Thymus (tissue), 11 donors: ENCODE data around the gene CHST11. TPM values are rescaled to one million over a fixed set of nuclear protein-coding genes. Genes with fewer than 3 reads are reported as not detected.
"Not testable (repeated sequence)": the region's sequence is repeated elsewhere in the genome, so short reads cannot be mapped to it uniquely, and the experiment has no call there.

Source experiments
- DNase-seq, 9 donors: peaks; one replicate each; pipeline ENCODE4 v3.0.0-alpha.2; 2013; ENCODE audit warnings: low spot score in 9 of 9, low read depth in 6 of 9, missing footprints in 1 of 9
- H3K27ac ChIP-seq, 2 donors: one replicate each; pipeline ENCODE4 v1.5.1; 2013; ENCODE audit warnings: control low read depth in 1 of 2, low read depth in 1 of 2, low read length in 1 of 2, mild to moderate bottlenecking in 1 of 2, moderate library complexity in 1 of 2
- H3K27me3 ChIP-seq, 2 donors: one replicate each; pipeline ENCODE4 v1.5.1; 2013; ENCODE audit warnings: low read length in 1 of 2; ENCODE audit not compliant: control insufficient read depth in 2 of 2, insufficient read depth in 1 of 2
- H3K36me3 ChIP-seq, 2 donors: one replicate each; pipeline ENCODE4 v1.5.1; 2013; ENCODE audit warnings: low read length in 1 of 2, mild to moderate bottlenecking in 1 of 2, moderate library complexity in 1 of 2; ENCODE audit not compliant: control insufficient read depth in 2 of 2, insufficient read depth in 2 of 2
- H3K4me1 ChIP-seq, 2 donors: one replicate each; pipeline ENCODE4 v1.5.1; 2013; ENCODE audit warnings: low read length in 2 of 2; ENCODE audit not compliant: control insufficient read depth in 2 of 2, insufficient read depth in 2 of 2
- H3K4me3 ChIP-seq, 2 donors: one replicate each; pipeline ENCODE4 v1.5.1; 2013; ENCODE audit warnings: low read length in 2 of 2, control low read depth in 1 of 2, mild to moderate bottlenecking in 1 of 2
- H3K9me3 ChIP-seq, 2 donors: one replicate each; pipeline ENCODE4 v1.5.1; 2013; ENCODE audit warnings: low read length in 1 of 2, mild to moderate bottlenecking in 1 of 2; ENCODE audit not compliant: control insufficient read depth in 2 of 2, insufficient read depth in 1 of 2
- whole genome bisulfite sequencing: extraction: QIAGEN DNeasy Blood & Tissue Kit; methylation state at CpG from one replicate; pipeline ENCODE4 v1.1.7; 2013; 5-methylcytosine and 5-hydroxymethylcytosine counted together
- polyA plus RNA-seq: library from polyadenylated mRNA; stranded (reverse); fragments of 200-250 nt; gene quantifications from one replicate; pipeline ENCODE4 v1.2.3, GENCODE V29; 2013
- total RNA-seq: library from RNA; stranded (reverse); fragments of 120-200 nt; gene quantifications from one replicate; pipeline ENCODE4 v1.2.4, GENCODE V29; 2013
- donor health status: healthy.

Gene CHST11
- total and polyA plus RNA-seq, 2 donors = 6.7 to 21.0 TPM

DNA sequence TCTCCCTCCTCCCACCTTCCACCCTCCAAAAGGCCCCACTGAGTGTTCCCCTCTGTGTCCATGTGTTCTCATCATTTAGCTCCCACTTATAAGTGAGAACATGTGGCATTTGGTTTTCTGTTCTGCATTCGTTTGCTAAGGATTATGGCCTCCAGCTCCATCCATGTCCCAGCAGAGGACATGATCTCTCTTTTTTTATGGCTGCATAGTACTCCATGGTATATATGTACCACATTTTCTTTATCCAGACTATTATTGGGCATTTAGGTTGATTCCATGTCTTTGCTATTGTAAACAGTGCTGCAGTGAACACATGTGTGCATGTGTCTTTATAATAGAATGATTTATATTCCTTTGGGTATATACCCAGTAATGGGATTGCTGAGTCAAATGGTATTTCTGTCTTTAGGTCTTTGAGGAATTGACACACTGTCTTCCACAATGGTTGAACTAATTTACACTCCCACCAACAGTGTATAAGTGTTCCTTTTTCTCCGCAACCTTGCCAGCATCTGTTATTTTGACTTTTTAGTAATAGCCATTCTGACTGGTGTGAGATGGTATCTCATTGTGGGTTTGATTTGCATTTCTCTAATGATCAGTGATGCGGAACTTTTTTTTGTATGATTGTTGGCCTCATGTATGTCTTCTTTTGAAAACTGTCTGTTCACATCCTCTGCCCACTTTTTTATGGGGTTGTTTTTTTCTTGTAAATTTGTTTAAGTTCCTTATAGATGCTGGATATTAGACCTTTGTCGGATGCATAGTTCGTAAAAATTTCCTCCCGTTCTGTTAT lies 287.2 kb downstream of the CHST11 start:
- not testable (repeated sequence) for H3K27ac ChIP-seq, DNase-seq, H3K36me3 ChIP-seq, H3K27me3 ChIP-seq, H3K4me3 ChIP-seq, H3K9me3 ChIP-seq
- peaks cover 46 to 63% of the 10 kb centered on the region in 2 donors for H3K4me1 ChIP-seq
- 97% methylated on average over 6 of the region's 6 CpGs for WGBS

- 62% methylated on average over 6 of the region's 6 CpGs for WGBS
- DNase-seq = no peak
- Histone ChIP-seq H3K9me3 (no peaks in the 10 kb centered on the region), H3K36me3 (peaks cover 0 to 4% of the 10 kb centered on the region in 2 donors), H3K27me3 (no peaks in the 10 kb centered on the region), H3K27ac (no peak overlapping the region), H3K4me3 (no peak overlapping the region), H3K4me1 (peaks cover 55 to 68% of the 10 kb centered on the region in 2 donors)
Measured at GRCh38 chr12:104746467-104747088, 289.8 kb downstream of the CHST11 start.

DNA sequence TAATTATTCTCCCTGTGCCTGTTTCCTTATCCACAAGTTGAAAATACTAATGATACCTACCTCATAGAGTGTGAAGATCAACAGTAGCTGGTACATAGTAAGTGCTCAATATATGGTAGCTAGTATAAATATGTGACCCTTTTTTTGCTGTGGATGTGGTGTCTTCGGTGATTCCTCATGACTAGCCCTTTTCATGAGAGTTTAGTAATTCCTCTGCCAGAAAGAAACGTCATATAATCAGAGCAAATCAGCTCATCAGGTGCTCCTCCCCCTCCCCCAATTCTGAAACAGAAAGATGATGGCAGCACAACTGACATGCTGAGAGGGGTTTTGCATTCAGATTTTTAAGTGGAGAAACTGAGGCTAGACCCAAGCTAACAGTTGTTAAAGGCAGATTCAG lies 290.6 kb downstream of the CHST11 start:
- Histone ChIP-seq H3K4me3 (no peak overlapping the region), H3K27me3 (no peaks in the 10 kb centered on the region), H3K27ac (peak overlapping the region in 1 of 2 donors; percentile 63), H3K4me1 (peaks cover 55 to 68% of the 10 kb centered on the region in 2 donors), H3K36me3 (peaks cover 0 to under 1% of the 10 kb centered on the region in 2 donors), H3K9me3 (no peaks in the 10 kb centered on the region)
- WGBS = 71% methylated on average over 2 of the region's 2 CpGs
- peak in 1 of 9 donors; percentile 49 for DNase-seq

GRCh38 chr12:104747955-104748354 lies 291.2 kb downstream of the CHST11 start:
- Histone ChIP-seq H3K4me1 (peaks cover 49 to 61% of the 10 kb centered on the region in 2 donors), H3K27ac (peak overlapping the region; percentile 52 to 63), H3K36me3 (no peaks in the 10 kb centered on the region), H3K9me3 (no peaks in the 10 kb centered on the region), H3K4me3 (peak overlapping the region in 1 of 2 donors; percentile 23), H3K27me3 (no peaks in the 10 kb centered on the region)
- 29% methylated on average over 8 of the region's 8 CpGs for WGBS
- peak in 4 of 9 donors; percentile 55 to 81 (median 61) for DNase-seq

GRCh38 chr12:104748356-104748755 lies 291.6 kb downstream of the CHST11 start:
- 39% methylated on average over 7 of the region's 7 CpGs for WGBS
- H3K4me1 ChIP-seq = peaks cover 48 to 57% of the 10 kb centered on the region in 2 donors
- no peaks in the 10 kb centered on the region for H3K9me3 ChIP-seq
- H3K36me3 ChIP-seq = no peaks in the 10 kb centered on the region
- peak overlapping the region in 1 of 2 donors; percentile 23 for H3K4me3 ChIP-seq
- peak overlapping the region; percentile 52 to 63 for H3K27ac ChIP-seq
- peak in 2 of 9 donors; percentile 52 to 74 for DNase-seq
- H3K27me3 ChIP-seq = no peaks in the 10 kb centered on the region

DNA sequence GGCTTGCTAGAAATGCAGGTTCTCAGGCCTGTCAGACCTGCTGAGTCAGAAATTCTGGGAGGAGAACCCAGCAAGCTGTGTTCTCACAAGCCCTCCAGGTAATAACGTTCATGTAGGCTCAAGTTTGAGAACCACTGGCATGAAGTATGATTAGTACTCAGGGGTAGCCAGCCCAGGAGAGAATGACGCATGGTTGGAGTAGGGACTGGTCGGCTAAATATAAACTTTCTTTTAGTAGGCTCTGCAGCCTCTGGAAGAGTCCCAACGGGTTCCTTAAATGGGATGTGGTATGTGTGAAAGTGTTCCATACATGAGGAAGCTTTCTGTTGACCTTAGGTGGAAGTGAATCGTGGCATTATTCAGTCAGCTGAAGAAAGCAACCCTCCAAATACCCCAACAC lies 292.0 kb downstream of the CHST11 start:
- Histone ChIP-seq H3K27me3 (no peaks in the 10 kb centered on the region), H3K4me1 (peaks cover 49 to 57% of the 10 kb centered on the region in 2 donors), H3K4me3 (no peak overlapping the region), H3K36me3 (peaks cover 0 to 2% of the 10 kb centered on the region in 2 donors), H3K27ac (peak overlapping the region in 1 of 2 donors; percentile 63), H3K9me3 (no peaks in the 10 kb centered on the region)
- 90% methylated on average over 5 of the region's 5 CpGs for WGBS
- DNase-seq = no peak

DNA sequence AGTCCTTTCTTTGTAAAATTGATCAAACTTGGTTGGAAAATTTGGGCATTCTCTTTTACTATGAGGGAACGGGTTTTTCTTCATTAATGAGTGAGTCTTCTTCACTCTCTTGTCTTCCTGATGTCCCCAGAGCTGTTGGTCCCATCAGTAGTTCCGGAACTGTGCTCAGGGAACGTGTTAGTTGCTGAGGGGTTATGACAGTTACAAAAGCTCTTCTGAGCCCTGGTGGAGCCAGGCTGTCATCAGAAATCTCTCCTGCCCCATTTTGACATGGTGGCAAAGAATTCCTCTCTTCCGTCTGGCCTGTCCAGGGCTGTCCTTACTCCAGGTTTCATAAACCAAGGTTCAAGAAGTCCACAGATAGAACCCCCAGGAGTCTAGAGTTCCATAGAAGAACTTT lies 292.8 kb downstream of the CHST11 start:
- peak overlapping the region in 1 of 2 donors; percentile 81 for H3K27ac ChIP-seq
- H3K36me3 ChIP-seq = peaks cover 0 to 5% of the 10 kb centered on the region in 2 donors
- no peak for DNase-seq
- H3K4me1 ChIP-seq = peaks cover 49 to 57% of the 10 kb centered on the region in 2 donors
- H3K27me3 ChIP-seq = no peaks in the 10 kb centered on the region
- H3K4me3 ChIP-seq = no peak overlapping the region
- 96% methylated on average over 4 of the region's 4 CpGs for WGBS
- H3K9me3 ChIP-seq = no peaks in the 10 kb centered on the region

GRCh38 chr12:104750061-104750460 lies 293.3 kb downstream of the CHST11 start:
- peak overlapping the region in 1 of 2 donors; percentile 10 for H3K4me3 ChIP-seq
- 17% methylated on average over 5 of the region's 5 CpGs for WGBS

GRCh38 chr12:104751120-104751519 lies 294.4 kb downstream of the CHST11 start:
- no peaks in the 10 kb centered on the region for H3K27me3 ChIP-seq
- WGBS = 99% methylated on average over 1 of the region's 1 CpG
- H3K36me3 ChIP-seq = peaks cover 0 to 5% of the 10 kb centered on the region in 2 donors
- H3K4me3 ChIP-seq = no peak overlapping the region
- DNase-seq = no peak
- peaks cover 49 to 55% of the 10 kb centered on the region in 2 donors for H3K4me1 ChIP-seq
- no peaks in the 10 kb centered on the region for H3K9me3 ChIP-seq
- peak overlapping the region; percentile 77 to 81 for H3K27ac ChIP-seq

More at GRCh38 chr12:104750061-104750460, 293.3 kb downstream of the CHST11 start:
- peaks cover 49 to 57% of the 10 kb centered on the region in 2 donors for H3K4me1 ChIP-seq
- H3K9me3 ChIP-seq = no peaks in the 10 kb centered on the region
- H3K36me3 ChIP-seq = peaks cover 0 to 5% of the 10 kb centered on the region in 2 donors
- DNase-seq = peak in 2 of 9 donors; percentile 28 to 80
- no peaks in the 10 kb centered on the region for H3K27me3 ChIP-seq
- H3K27ac ChIP-seq = peak overlapping the region; percentile 46 to 81
